ENCODE results near the gene ZNF862. TPM values are rescaled to one million over a fixed set of nuclear protein-coding genes. Genes with fewer than 3 reads are reported as not detected.

The ZNF862 gene
- total and polyA plus RNA-seq, 2 of the 8 experiments (the other 6 are each of a cell fraction or from before 2014, with no cell fraction given), result 1.8 to 3.9 TPM

- Histone ChIP-seq H3K23ac (ENCODE audit: insufficient read length) (no peak overlapping the region), H3K27ac (ENCODE audit: low read depth, low read length) (no peak overlapping the region), H3K4ac (replicated peaks; ENCODE audit: insufficient read length, low read depth, low read length) (no peak overlapping the region), H3K9ac (replicated peaks in 1 of 4; ENCODE audit: extremely low read depth in 1 of 4, low read depth in 3 of 4, low read length in 3 of 4) (peak overlapping the region in 1 of 4 experiments; percentile 50; a peak in 1 of 7 replicates), H3K79me1 (ENCODE audit: low read depth, low read length) (no peaks in the 10 kb centered on the region), H4K8ac (ENCODE audit: extremely low read depth, insufficient read depth, low read length) (peak overlapping the region; percentile 87), H2BK20ac (ENCODE audit: low read length) (no peak overlapping the region), H2AK5ac (ENCODE audit: low read depth, low read length) (no peak overlapping the region), H2BK5ac (ENCODE audit: low read depth, low read length) (no peak overlapping the region), H4K91ac (replicated peaks; ENCODE audit: insufficient read length, low read length) (no peak overlapping the region), H4K20me1 (replicated peaks in 1 of 2; ENCODE audit: control insufficient read depth in 1 of 2, insufficient read depth in 2 of 2, low read length in 2 of 2) (peaks cover 0 to 2% of the 10 kb centered on the region in 2 experiments), H3K18ac (ENCODE audit: extremely low read depth, low read length) (no peak overlapping the region), H3K4me2 (ENCODE audit: insufficient read depth in 1 of 2, low read depth in 2 of 2, low read length in 2 of 2) (peak overlapping the region; percentile 32 to 75), H3K27me3 (replicated peaks in 1 of 4; ENCODE audit: control insufficient read depth in 3 of 4, extremely low read depth in 1 of 4, insufficient read depth in 3 of 4, low read length in 3 of 4) (peaks cover 8 to 44% (median 35%) of the 10 kb centered on the region in 4 experiments), H3K4me1 (replicated peaks in 1 of 4; ENCODE audit: control insufficient read depth in 3 of 4, insufficient read depth in 4 of 4, low read length in 3 of 4) (peaks cover 0 to 4% (median 2%) of the 10 kb centered on the region in 4 experiments; a peak in 5 of 7 replicates), H3K14ac (ENCODE audit: insufficient read length) (no peak overlapping the region), H3K56ac (replicated peaks; ENCODE audit: insufficient read length, low read depth, low read length) (no peak overlapping the region), H4K5ac (ENCODE audit: insufficient read length, low read depth, low read length) (no peak overlapping the region), H2BK15ac (ENCODE audit: low read length) (no peak overlapping the region), H3K23me2 (ENCODE audit: low read depth, low read length) (peaks cover 2% of the 10 kb centered on the region; the same call in 1 of the 2 replicates), H3K79me2 (ENCODE audit: control insufficient read depth in 1 of 2, insufficient read depth in 2 of 2, low read length in 2 of 2) (no peaks in the 10 kb centered on the region), H3K9me3 (ENCODE audit: insufficient read depth in 2 of 2, low read depth in 1 of 2, low read length in 1 of 2) (no peaks in the 10 kb centered on the region), H3K4me3 (ENCODE audit: extremely low read depth in 1 of 4, insufficient read depth in 2 of 4, low read depth in 3 of 4, low read length in 4 of 4) (peak overlapping the region; percentile 14 to 55 (median 23)), H2BK120ac (replicated peaks; ENCODE audit: low read depth, low read length) (no peak overlapping the region), H3K36me3 (ENCODE audit: control insufficient read depth in 2 of 4, insufficient read depth in 4 of 4, low read length in 3 of 4) (no peaks in the 10 kb centered on the region), H2AFZ (ENCODE audit: low read length) (peak overlapping the region; percentile 34; the same call in 1 of the 2 replicates), H2BK12ac (ENCODE audit: low read depth, low read length) (no peak overlapping the region)
- CTCF ChIA-PET (ENCODE audit: partially characterized antibody), result interaction anchor here (0.5 to 11.8 kb wide), 21 partner anchors 11 to 179 kb away, joined by 3 to 120 read pairs (median 6); partner anchors contain the start of gene ZNF467
- DNase-seq (ENCODE audit: low read depth in 1 of 2, low spot score in 2 of 2), result peak in 1 of 2 experiments; percentile 90
- no peak for FAIRE-seq
- POLR2A ChIA-PET (ENCODE audit: partially characterized antibody), result interaction anchor here (0.9 to 1.6 kb wide), 2 partner anchors 16 to 20 kb away, joined by 3 read pairs; no protein-coding TSS in a partner anchor
- WGBS, 2 experiments (ENCODE audit: extremely low coverage in 1 of 2, insufficient coverage in 1 of 2, insufficient read length in 1 of 2, insufficient replicate concordance in 2 of 2, low coverage in 1 of 2, low lambda C conversion rate in 2 of 2, missing lambda C conversion rate in 1 of 2), result 6% methylated on average over 35 of the region's 56 CpGs; no CpG with 5 or more reads in 1 of the 2 experiments
- TF ChIP-seq TAF7 (optimal IDR thresholded peaks at IDR 0.05; ENCODE audit: borderline replicate concordance, low read depth, low read length) (peak; percentile 20), BACH1 (IDR thresholded peaks at IDR 0.05; ENCODE audit: low read length) (peak; percentile 70; the same call in 1 of the 2 replicates), RFX5 (IDR thresholded peaks at IDR 0.05; ENCODE audit: borderline replicate concordance, low read depth, low read length) (no peak), EGR1 (IDR thresholded peaks at IDR 0.05; ENCODE audit: borderline replicate concordance, low read depth, low read length) (no peak), TEAD4 (IDR thresholded peaks at IDR 0.05; ENCODE audit: low read depth, low read length) (no peak; the same call in 1 of the 2 replicates), CTBP2 (IDR thresholded peaks at IDR 0.05; ENCODE audit: borderline replicate concordance, insufficient read depth, insufficient read length, low read length) (no peak), NRF1 (IDR thresholded peaks at IDR 0.05; ENCODE audit: low read depth, low read length) (no peak), SUZ12 (IDR thresholded peaks at IDR 0.05; ENCODE audit: low read length) (no peak), ZNF274 (IDR thresholded peaks at IDR 0.05; ENCODE audit: borderline replicate concordance, extremely low read depth, low read length) (no peak), BCL11A (IDR thresholded peaks at IDR 0.05; ENCODE audit: low read depth in 2 of 2, low read length in 2 of 2) (no peak), HDAC6 (IDR thresholded peaks at IDR 0.05; ENCODE audit: low read depth, low read length) (no peak)
These were observed 48.0 kb upstream of the ZNF862 start for GRCh38 chr7:149790146-149790548.
